Stimulated activated CD8-positive, alpha-beta memory T cell treated with anti-CD3 and anti-CD28 coated beads, Interleukin-4, amount 100 ng/mL, for 1 hour (primary cell): ENCODE measurements around the gene SEPTIN14.
"Not testable (repeated sequence)": the region's sequence is repeated elsewhere in the genome, so short reads cannot be mapped to it uniquely, and the experiment has no call there.

ENCODE experiments used
- DNase-seq, 2 donors: peaks; one replicate each; pipeline ENCODE4 v3.0.0-alpha.2; 2020; ENCODE audit warnings: low read depth in 2 of 2, low spot score in 1 of 2

SEPTIN14 gene

GRCh38 chr7:55862652-55863051 is at the start of gene SEPTIN14:
TSS of gene SEPTIN14 (minus strand) at chr7:55862752. CDS start at chr7:55861996, 756 bp downstream.
- not testable (repeated sequence) for DNase-seq

- DNase-seq = no peak
These were observed 41.6 kb upstream of the SEPTIN14 start for GRCh38 chr7:55903985-55904759.

- not testable (repeated sequence) for DNase-seq
These were observed 38.5 kb upstream of the SEPTIN14 start for GRCh38 chr7:55901059-55901458.

DNA sequence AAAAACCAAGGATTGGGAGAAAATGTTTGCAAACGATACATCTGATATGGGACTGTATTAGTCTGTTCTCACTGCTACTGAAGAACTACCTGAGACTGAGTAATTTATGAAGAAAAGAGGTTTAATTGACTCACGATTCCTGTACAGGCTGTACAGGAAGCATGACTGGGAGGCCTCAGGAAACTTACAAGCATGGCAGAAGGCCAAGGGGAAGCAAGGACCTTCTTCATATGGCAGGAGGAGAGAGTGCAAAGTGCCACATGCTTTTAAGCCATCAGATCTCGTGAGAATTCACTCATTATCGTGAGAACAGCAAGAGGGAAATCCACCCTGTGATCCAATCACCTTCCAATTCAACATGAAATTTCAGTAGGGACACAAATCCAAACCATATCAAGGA is 35.7 kb upstream of the SEPTIN14 start:
- DNase-seq = no peak

- no peak for DNase-seq
These were observed 32.5 kb upstream of the SEPTIN14 start for GRCh38 chr7:55895021-55895420.

- DNase-seq = no peak
These were observed 31.4 kb upstream of the SEPTIN14 start for GRCh38 chr7:55893940-55894339.

- not testable (repeated sequence) for DNase-seq
These were observed 25.8 kb upstream of the SEPTIN14 start for GRCh38 chr7:55888378-55888777.

DNA sequence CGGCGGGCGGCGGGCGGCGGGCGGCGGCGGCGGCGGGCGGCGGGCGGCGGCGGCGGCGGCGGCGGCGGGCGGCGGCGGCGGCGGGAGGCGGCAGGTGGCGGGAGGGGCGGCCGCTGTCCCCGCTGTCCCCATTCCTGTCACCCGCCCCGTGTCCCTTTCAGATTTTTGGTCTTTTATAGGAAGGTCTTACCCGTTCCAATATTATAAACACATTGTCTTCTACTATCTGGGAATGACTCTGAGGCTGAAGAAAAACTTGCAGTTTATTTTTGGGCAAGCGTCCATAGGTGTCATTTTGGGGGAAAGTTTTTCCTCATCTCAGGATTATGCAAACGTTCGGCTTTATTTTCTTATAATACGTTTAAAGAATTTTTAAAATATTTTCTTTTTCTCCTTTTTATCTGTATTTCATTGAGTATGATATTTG is 25.3 kb upstream of the SEPTIN14 start:
- no peak for DNase-seq

- no peak for DNase-seq
These were observed 21.8 kb upstream of the SEPTIN14 start for GRCh38 chr7:55884321-55884720.

- DNase-seq = no peak
These were observed 16.1 kb upstream of the SEPTIN14 start for GRCh38 chr7:55878691-55879090.

DNA sequence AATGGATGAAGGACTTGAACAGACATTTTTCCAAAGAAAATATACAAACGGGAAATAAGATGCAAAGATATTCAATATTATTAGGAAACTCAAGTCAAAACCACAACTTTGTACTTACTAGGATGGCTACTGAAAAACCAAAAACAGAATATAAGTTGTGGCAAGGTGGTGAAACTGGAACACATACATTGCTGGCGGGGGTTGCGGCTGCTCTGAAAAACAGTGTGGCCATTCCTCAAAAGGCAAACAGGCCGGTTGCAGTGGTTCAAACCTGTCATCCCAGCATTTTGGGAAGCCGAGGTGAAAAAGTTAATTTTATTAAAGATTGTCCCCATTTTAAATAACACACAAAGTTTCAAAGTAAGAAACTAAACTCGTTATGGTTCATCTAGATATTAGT is 14.8 kb upstream of the SEPTIN14 start:
- DNase-seq = no peak

DNA sequence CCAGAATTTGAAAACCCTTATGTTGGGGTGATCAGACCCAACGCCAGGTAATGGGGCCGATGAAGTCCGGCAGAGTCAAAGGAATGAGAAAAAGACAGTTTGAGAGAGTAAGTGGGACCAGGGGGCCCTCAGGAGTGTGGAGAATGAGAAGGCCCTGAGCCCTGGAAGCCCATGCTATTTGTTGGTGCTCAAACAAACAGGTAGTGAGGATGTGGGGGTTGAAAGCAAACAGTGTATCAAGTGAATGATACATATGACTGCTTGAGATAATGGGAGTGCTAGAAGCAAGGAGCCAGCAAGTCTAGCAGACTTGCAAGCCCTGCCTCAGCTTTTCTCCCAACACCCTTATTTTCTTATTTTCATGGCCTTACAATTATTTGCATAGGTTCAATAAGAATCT is 11.2 kb upstream of the SEPTIN14 start:
- no peak for DNase-seq

- no peak for DNase-seq
These were observed 9.5 kb upstream of the SEPTIN14 start for GRCh38 chr7:55871932-55872485.

DNA sequence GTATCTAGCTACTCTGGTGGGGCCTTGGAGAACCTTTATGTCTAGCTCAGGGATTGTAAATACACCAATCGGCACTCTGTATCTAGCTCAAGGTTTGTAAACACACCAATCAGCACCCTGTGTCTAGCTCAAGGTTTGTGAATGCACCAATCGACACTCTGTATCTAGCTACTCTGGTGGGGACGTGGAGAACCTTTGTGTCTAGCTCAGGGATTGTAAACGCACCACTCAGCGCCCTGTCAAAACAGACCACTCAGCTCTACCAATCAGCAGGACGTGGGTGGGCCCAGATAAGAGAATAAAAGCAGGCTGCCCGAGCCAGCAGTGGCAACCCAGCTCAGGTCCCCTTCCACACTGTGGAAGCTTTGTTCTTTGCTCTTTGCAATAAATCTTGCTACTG is 6.4 kb upstream of the SEPTIN14 start:
- not testable (repeated sequence) for DNase-seq

DNA sequence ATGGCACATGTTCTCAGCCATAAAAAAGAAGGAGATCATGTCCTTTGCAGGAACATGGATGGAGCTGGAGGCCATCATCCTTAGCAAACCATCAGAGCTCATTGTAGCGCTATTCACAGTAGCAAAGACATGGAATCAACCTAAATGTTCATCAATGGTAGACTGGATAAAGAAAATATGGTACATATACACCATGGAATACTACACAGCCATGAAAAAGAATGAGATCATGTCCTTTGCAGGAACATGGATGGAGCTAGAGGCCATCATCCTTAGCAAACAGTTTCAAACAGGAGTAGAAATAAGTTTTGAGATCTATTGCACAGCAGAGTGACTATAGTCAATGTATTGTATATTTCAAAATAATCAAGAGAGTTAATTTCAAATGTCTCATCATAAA is 17.4 kb downstream of the SEPTIN14 start:
- not testable (repeated sequence) for DNase-seq

DNA sequence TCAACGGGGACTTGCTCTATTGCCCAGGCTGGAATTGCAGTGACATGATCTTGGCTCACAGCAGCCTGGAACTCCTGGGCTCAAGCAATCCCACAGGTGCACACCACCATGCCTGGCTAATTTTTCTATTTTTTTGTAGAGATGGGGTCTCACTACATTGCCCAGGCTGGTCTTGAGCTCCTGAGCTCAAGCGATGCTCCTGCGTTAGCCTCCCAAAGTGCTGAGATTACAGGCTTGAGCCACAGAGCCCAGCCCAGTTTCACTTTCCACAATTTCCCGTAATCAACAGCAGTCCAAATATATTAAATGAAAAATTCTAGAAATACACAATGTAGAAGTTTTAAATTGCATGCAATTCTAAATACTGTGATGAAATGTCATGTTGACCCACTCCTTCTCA is 24.0 kb downstream of the SEPTIN14 start:
- DNase-seq = no peak

GRCh38 chr7:55827577-55827976 is 35.0 kb downstream of the SEPTIN14 start:
- no peak for DNase-seq

DNA sequence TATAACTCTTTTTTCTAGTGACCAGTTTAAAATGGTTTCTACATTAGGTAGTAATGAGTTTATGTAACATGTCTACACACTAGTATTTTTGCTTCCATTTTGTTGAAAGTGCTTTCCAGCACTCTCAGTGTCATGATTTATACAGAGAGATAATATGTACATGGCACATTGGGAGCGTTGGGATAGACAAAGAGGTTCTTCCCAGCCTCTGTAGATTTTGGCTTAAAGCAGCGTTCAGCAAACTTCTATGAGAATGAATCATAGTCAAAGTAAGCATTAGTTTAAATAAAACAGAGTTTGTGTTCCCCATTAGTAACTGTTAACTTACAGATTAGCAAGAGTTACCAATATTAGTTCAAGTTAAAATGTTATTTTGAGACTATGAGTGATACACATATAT is 43.9 kb downstream of the SEPTIN14 start:
- no peak for DNase-seq

DNA sequence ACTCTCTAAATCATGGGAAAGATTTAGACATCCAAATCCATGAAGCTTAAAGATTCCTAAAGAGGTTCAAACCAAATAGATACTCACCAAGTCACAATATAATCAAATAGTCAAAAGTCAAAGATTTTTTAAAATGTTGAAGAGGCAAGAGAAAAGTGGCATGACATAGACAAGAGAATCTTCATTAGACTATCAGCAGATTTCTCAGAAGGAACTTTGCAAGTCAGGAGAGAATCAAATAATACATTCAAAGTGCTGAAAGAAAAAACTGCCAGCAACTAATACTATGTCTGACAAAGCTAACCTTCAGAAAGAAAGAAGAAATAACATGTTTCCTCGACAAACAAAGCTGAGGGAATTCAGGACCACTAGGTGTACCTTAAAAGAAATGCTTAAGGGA is 65.3 kb downstream of the SEPTIN14 start:
- not testable (repeated sequence) for DNase-seq

GRCh38 chr7:55794527-55794926 is 68.0 kb downstream of the SEPTIN14 start:
- DNase-seq = no peak

GRCh38 chr7:55792048-55792447 is 70.5 kb downstream of the SEPTIN14 start:
- no peak for DNase-seq

- no peak for DNase-seq
These were observed 74.8 kb downstream of the SEPTIN14 start for GRCh38 chr7:55787796-55788195.

GRCh38 chr7:55786901-55787300 is 75.7 kb downstream of the SEPTIN14 start:
- DNase-seq = no peak
